Breast epithelium (tissue), 3 donors: ENCODE results near the gene RUFY2.

Experiments used
- POLR2A ChIP-seq: fragments of 450-650 bp; IDR thresholded peaks from one replicate; pipeline ENCODE4 v1.6.1; 2016; ENCODE audit warnings: antibody characterized with exemption, mild to moderate bottlenecking, moderate library complexity
- POLR2AphosphoS5 ChIP-seq, 3 donors: sonication (generic); formaldehyde crosslinking; IDR thresholded peaks; one replicate each; pipeline ENCODE4 v1.6.1; 2017; ENCODE audit warnings: antibody characterized with exemption in 3 of 3
- TF ChIP-seq, protein P1 (sequence below), 3 donors: fragments of 450-650 bp; IDR thresholded peaks; one replicate each; pipeline ENCODE4 v1.5.1; 2016 to 2017; ENCODE audit warnings: antibody characterized with exemption in 3 of 3, mild to moderate bottlenecking in 3 of 3, moderate library complexity in 3 of 3

- TF ChIP-seq POLR2A (no peak), POLR2AphosphoS5 (IDR thresholded peaks at IDR 0.05) (no peak)
- TF ChIP-seq, protein P1, sequence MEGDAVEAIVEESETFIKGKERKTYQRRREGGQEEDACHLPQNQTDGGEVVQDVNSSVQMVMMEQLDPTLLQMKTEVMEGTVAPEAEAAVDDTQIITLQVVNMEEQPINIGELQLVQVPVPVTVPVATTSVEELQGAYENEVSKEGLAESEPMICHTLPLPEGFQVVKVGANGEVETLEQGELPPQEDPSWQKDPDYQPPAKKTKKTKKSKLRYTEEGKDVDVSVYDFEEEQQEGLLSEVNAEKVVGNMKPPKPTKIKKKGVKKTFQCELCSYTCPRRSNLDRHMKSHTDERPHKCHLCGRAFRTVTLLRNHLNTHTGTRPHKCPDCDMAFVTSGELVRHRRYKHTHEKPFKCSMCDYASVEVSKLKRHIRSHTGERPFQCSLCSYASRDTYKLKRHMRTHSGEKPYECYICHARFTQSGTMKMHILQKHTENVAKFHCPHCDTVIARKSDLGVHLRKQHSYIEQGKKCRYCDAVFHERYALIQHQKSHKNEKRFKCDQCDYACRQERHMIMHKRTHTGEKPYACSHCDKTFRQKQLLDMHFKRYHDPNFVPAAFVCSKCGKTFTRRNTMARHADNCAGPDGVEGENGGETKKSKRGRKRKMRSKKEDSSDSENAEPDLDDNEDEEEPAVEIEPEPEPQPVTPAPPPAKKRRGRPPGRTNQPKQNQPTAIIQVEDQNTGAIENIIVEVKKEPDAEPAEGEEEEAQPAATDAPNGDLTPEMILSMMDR (IDR thresholded peaks at IDR 0.05), result no peak
These were observed 91.5 kb downstream of the RUFY2 start for GRCh38 chr10:68315582-68315981.
